Caco-2 (cell line): ENCODE measurements around the gene FITM1. TPM values are rescaled to one million over a fixed set of nuclear protein-coding genes. Genes with fewer than 3 reads are reported as not detected.

Source experiments
- BruUV-seq: library from RNA; stranded (reverse); fragments of 400-500 nt; replicated peaks from 2 replicates; lab custom pipeline; 2021; lab: Mats Ljungman, UMichigan
- CTCF ChIA-PET: fragments of 300-600 bp; sonication (Branson Sonifier 250); formaldehyde crosslinking; loops from one replicate; lab custom pipeline; 2022; ENCODE audit warnings: antibody characterized with exemption; lab: Charles Lee
- POLR2A ChIA-PET: fragments of 300-600 bp; sonication (Branson Sonifier 250); formaldehyde crosslinking; loops from one replicate; lab custom pipeline; 2022; ENCODE audit warnings: antibody characterized with exemption; lab: Charles Lee
- DNase-seq, 2 experiments: peaks; one replicate each; pipeline versions ENCODE4 v3.0.0 to v3.0.0-alpha.2; 2020 to 2022
- H3K27me3 ChIP-seq: replicated peaks from 2 replicates; pipeline ENCODE4 v1.6.0; 2011; ENCODE audit warnings: low read length; ENCODE audit not compliant: control insufficient read depth, insufficient read depth
- H3K36me3 ChIP-seq: 2 replicates; pipeline ENCODE4 v1.5.1; 2011; ENCODE audit warnings: low read length; ENCODE audit not compliant: control insufficient read depth, insufficient read depth
- H3K4me1 ChIP-seq: fragments of 250-450 bp; sonication (Bioruptor Pico); 2 replicates; pipeline ENCODE4 v1.5.1; 2020; ENCODE audit warnings: mild to moderate bottlenecking
- H3K4me3 ChIP-seq: 2 replicates; pipeline ENCODE4 v1.5.1; 2011; ENCODE audit warnings: low read depth, mild to moderate bottlenecking, control low read depth, low read length
- H3K9me3 ChIP-seq: fragments of 250-450 bp; sonication (Bioruptor Pico); 2 replicates; pipeline ENCODE4 v1.5.1; 2020; ENCODE audit warnings: mild to moderate bottlenecking, moderate library complexity
- H3K27ac Mint-ChIP-seq: one replicate; pipeline ENCODE4 v1.8.0; 2022; ENCODE audit warnings: mixed read lengths; ENCODE audit not compliant: unreplicated experiment
- H3K27me3 Mint-ChIP-seq: one replicate; pipeline ENCODE4 v1.8.0; 2022; ENCODE audit warnings: mixed read lengths; ENCODE audit not compliant: insufficient read depth, unreplicated experiment
- H3K36me3 Mint-ChIP-seq: one replicate; pipeline ENCODE4 v1.8.0; 2022; ENCODE audit warnings: mild to moderate bottlenecking, mixed read lengths; ENCODE audit not compliant: insufficient read depth, unreplicated experiment
- H3K4me1 Mint-ChIP-seq: one replicate; pipeline ENCODE4 v1.8.0; 2022; ENCODE audit warnings: low read depth, mixed read lengths; ENCODE audit not compliant: unreplicated experiment
- H3K4me3 Mint-ChIP-seq: one replicate; pipeline ENCODE4 v1.8.0; 2022; ENCODE audit warnings: mild to moderate bottlenecking, moderate library complexity, mixed read lengths; ENCODE audit not compliant: unreplicated experiment
- H3K9me3 Mint-ChIP-seq: one replicate; pipeline ENCODE4 v1.8.0; 2022; ENCODE audit warnings: mixed read lengths; ENCODE audit not compliant: unreplicated experiment
- CTCF ChIP-seq, 2 experiments: fragments of 200-600 bp in 1 of 2; IDR thresholded peaks; 1 replicate in 1 of 2; 2 replicates in 1 of 2; pipeline versions ENCODE4 v1.5.1 to v1.8.0; 2011 to 2022; ENCODE audit warnings: antibody characterized with exemption in 1 of 2, control low read depth in 1 of 2, inconsistent platforms in 1 of 2, low read depth in 1 of 2, low read length in 1 of 2, mild to moderate bottlenecking in 1 of 2, moderate library complexity in 1 of 2; ENCODE audit not compliant: insufficient read depth in 1 of 2, severe bottlenecking in 1 of 2, unreplicated experiment in 1 of 2
- intact Hi-C: fragments of 100-400 bp; cut with micrococcal nuclease; formaldehyde crosslinking; loops from one replicate; pipeline ENCODE4 v1.10.0; 2022; ENCODE audit not compliant: unreplicated experiment
- total RNA-seq: library from RNA; stranded (reverse); gene quantifications from 2 replicates; pipeline ENCODE4 v1.2.3, GENCODE V29; 2022

Gene FITM1
- total RNA-seq, 1 experiment from 2014 or later: 0.39 TPM

GRCh38 chr14:24164518-24164991 is 34.1 kb downstream of the FITM1 start:
- H3K9me3 Mint-ChIP-seq: no peaks in the 10 kb centered on the region
- DNase-seq: no peak
- intact Hi-C loops: no loop called here
- ChIA-PET POLR2A (no interaction called here), CTCF (no interaction called here)
- no peak for TF ChIP-seq CTCF (IDR thresholded peaks at IDR 0.05; ENCODE audit: insufficient read depth in 1 of 2, low read depth in 1 of 2, low read length in 1 of 2, severe bottlenecking in 1 of 2, unreplicated experiment in 1 of 2)
- peaks cover 31% of the 10 kb centered on the region for H3K36me3 Mint-ChIP-seq
- no peak overlapping the region for H3K27ac Mint-ChIP-seq
- Histone ChIP-seq H3K36me3 (peaks cover 4% of the 10 kb centered on the region), H3K27me3 (no peaks in the 10 kb centered on the region), H3K4me3 (no peak overlapping the region), H3K9me3 (no peaks in the 10 kb centered on the region), H3K4me1 (peaks cover 12% of the 10 kb centered on the region)
- no peak overlapping the region for H3K4me3 Mint-ChIP-seq
- H3K27me3 Mint-ChIP-seq: no peaks in the 10 kb centered on the region
- BruUV-seq: no TSS peak
- H3K4me1 Mint-ChIP-seq: peaks cover 6% of the 10 kb centered on the region

- Histone ChIP-seq H3K4me1 (peaks cover 10% of the 10 kb centered on the region), H3K36me3 (peaks cover 3% of the 10 kb centered on the region), H3K27me3 (no peaks in the 10 kb centered on the region), H3K4me3 (no peak overlapping the region), H3K9me3 (no peaks in the 10 kb centered on the region)
- POLR2A ChIA-PET: no interaction called here
- no peaks in the 10 kb centered on the region for H3K27me3 Mint-ChIP-seq
- no peak overlapping the region for H3K4me3 Mint-ChIP-seq
- no peak for DNase-seq
- TF ChIP-seq CTCF (IDR thresholded peaks at IDR 0.05; ENCODE audit: insufficient read depth in 1 of 2, low read depth in 1 of 2, low read length in 1 of 2, severe bottlenecking in 1 of 2, unreplicated experiment in 1 of 2): no peak
- no TSS peak for BruUV-seq
- peaks cover 5% of the 10 kb centered on the region for H3K4me1 Mint-ChIP-seq
- CTCF ChIA-PET: no interaction called here
- no peaks in the 10 kb centered on the region for H3K9me3 Mint-ChIP-seq
- H3K27ac Mint-ChIP-seq: no peak overlapping the region
- peaks cover 23% of the 10 kb centered on the region for H3K36me3 Mint-ChIP-seq
- intact Hi-C loops: no loop called here
These were observed 35.3 kb downstream of the FITM1 start for GRCh38 chr14:24165785-24166184.

- H3K4me1 ChIP-seq: no peaks in the 10 kb centered on the region
- ChIA-PET CTCF (no interaction called here), POLR2A (no interaction called here)
- BruUV-seq: no TSS peak
- peaks cover 15% of the 10 kb centered on the region for H3K36me3 Mint-ChIP-seq
- intact Hi-C loops: no loop called here
- H3K36me3 ChIP-seq: peaks cover 3% of the 10 kb centered on the region
- H3K27me3 ChIP-seq: no peaks in the 10 kb centered on the region
- DNase-seq: no peak
- H3K4me3 Mint-ChIP-seq: no peak overlapping the region
- no peaks in the 10 kb centered on the region for H3K4me1 Mint-ChIP-seq
- H3K27ac Mint-ChIP-seq: no peak overlapping the region
- H3K4me3 ChIP-seq: no peak overlapping the region
- no peaks in the 10 kb centered on the region for H3K27me3 Mint-ChIP-seq
- H3K9me3 Mint-ChIP-seq: no peaks in the 10 kb centered on the region
- no peak for TF ChIP-seq CTCF (IDR thresholded peaks at IDR 0.05; ENCODE audit: insufficient read depth in 1 of 2, low read depth in 1 of 2, low read length in 1 of 2, severe bottlenecking in 1 of 2, unreplicated experiment in 1 of 2)
- no peaks in the 10 kb centered on the region for H3K9me3 ChIP-seq
These were observed 37.1 kb downstream of the FITM1 start for GRCh38 chr14:24167469-24168114.
